GM06990 (cell line): ENCODE results near the gene DEGS2.

Source experiments
- DNase-seq: peaks from one replicate; pipeline ENCODE4 v3.0.0-alpha.2; 2011; ENCODE audit not compliant: insufficient read length; ENCODE audit errors: extremely low read depth
- H3K27me3 ChIP-seq: replicated peaks from 2 replicates; pipeline ENCODE4 v1.6.0; 2011; ENCODE audit warnings: low read length; ENCODE audit not compliant: control insufficient read depth, insufficient read depth
- H3K36me3 ChIP-seq: 2 replicates; pipeline ENCODE4 v1.5.1; 2011; ENCODE audit warnings: low read length; ENCODE audit not compliant: control insufficient read depth, insufficient read depth
- H3K4me3 ChIP-seq: replicated peaks from 2 replicates; pipeline ENCODE4 v1.5.1; 2011; ENCODE audit warnings: low read depth, mild to moderate bottlenecking, control low read depth, low read length
- TF ChIP-seq, protein P1 (sequence below): IDR thresholded peaks from 2 replicates; pipeline ENCODE4 v1.5.1; 2011; ENCODE audit warnings: low read length, control low read depth, mild to moderate bottlenecking, inconsistent platforms; ENCODE audit not compliant: insufficient read depth, poor library complexity, severe bottlenecking

Gene DEGS2

GRCh38 chr14:100156776-100157175 lies 2.7 kb downstream of the DEGS2 start:
- Histone ChIP-seq H3K4me3 (no peak overlapping the region), H3K36me3 (no peaks in the 10 kb centered on the region), H3K27me3 (peaks cover 5% of the 10 kb centered on the region)
- DNase-seq = no peak
- TF ChIP-seq, protein P1, sequence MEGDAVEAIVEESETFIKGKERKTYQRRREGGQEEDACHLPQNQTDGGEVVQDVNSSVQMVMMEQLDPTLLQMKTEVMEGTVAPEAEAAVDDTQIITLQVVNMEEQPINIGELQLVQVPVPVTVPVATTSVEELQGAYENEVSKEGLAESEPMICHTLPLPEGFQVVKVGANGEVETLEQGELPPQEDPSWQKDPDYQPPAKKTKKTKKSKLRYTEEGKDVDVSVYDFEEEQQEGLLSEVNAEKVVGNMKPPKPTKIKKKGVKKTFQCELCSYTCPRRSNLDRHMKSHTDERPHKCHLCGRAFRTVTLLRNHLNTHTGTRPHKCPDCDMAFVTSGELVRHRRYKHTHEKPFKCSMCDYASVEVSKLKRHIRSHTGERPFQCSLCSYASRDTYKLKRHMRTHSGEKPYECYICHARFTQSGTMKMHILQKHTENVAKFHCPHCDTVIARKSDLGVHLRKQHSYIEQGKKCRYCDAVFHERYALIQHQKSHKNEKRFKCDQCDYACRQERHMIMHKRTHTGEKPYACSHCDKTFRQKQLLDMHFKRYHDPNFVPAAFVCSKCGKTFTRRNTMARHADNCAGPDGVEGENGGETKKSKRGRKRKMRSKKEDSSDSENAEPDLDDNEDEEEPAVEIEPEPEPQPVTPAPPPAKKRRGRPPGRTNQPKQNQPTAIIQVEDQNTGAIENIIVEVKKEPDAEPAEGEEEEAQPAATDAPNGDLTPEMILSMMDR = no peak

DNA sequence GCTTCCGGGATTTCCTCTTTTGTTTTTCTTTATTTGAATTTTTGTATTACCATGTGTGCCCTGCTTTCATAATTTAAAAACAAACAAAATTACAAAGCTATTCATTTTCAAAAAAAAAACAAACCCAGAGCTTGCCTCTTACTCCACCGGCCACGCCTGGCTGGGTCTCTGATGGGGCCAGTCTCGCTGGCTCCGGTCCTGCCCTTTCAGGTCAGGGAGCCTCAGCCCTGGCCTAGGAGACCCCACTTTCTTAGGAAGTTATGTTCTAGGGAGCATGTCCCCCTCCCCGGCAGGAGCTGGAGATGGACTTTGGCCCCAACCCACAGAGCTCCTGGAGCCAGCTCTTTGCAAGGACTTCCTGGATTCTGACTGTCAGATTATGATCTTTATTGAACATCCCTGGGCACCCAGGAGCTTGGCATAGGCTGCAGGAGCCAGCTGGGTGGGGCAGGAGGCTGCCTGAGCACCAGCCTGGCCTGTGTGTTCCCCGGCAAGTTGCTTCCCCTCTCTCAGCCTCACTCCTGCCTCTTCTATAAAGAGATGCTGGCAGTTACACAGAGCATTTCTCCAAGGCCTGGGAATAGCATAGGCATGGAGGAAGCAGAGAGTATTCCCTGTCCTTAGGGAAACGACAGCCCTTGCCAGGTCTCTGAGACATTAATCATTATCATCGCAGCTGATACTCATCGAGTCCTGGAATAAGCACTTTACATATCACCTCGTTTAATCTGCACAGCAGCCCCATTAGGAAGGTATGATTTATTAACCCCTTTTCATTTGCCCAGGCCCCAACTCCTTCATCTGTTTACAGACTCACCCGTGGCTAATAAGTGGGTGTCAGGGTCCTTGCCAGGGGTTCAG lies 3.5 kb downstream of the DEGS2 start:
- Histone ChIP-seq H3K27me3 (peaks cover 5% of the 10 kb centered on the region), H3K4me3 (no peak overlapping the region), H3K36me3 (no peaks in the 10 kb centered on the region)
- DNase-seq = no peak
- TF ChIP-seq, protein P1 = no peak

DNA sequence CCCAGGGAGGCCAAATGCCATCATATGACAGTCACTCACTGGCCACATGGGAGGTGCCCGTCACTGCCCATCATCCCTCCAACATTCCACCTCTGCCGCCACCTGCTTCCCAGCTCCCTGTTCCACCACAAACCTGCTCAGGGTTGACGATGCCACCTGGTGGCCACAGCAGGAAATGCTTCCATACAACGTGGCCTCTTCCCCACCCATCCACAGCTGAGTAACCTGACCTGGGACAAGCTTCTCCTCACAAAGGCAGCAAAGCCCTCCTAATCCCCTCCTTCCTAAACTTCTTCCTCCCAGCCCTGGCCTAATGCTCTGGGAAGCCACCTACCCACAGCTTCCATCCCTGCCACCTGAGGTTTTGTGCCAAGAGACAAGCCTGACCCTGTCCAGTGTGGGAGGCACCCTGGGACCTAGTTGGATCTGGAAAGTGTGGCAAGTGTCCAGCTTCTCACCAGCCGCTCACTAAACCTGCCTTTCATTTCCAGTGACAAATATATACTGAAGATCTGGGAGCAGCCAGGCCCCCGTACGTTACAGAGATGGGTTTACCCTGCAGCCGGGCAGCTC lies 4.3 kb downstream of the DEGS2 start:
- DNase-seq = no peak
- no peak overlapping the region for H3K4me3 ChIP-seq
- no peaks in the 10 kb centered on the region for H3K36me3 ChIP-seq
- TF ChIP-seq, protein P1 = peak; percentile 57
- peaks cover 1% of the 10 kb centered on the region for H3K27me3 ChIP-seq

DNA sequence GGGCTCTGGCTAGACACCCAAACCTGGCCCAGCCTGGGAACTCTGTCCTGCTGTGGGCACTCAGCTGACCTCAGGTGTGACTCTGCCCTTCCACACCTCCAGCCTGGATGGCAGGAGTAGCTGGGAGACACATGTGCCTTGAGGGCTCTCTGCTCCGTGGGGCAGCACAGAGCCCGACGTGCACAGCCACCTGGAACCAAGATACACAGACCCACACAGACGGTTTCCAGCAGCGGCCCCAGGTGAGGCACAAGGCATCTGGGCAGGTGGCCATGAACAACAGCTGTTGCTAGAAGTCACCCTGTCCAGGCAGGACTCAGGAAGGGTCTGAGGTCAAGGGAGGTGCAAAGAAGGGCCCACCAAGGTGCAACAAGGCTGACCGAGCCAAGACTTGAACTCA lies 5.9 kb downstream of the DEGS2 start:
- no peaks in the 10 kb centered on the region for H3K36me3 ChIP-seq
- no peak overlapping the region for H3K4me3 ChIP-seq
- TF ChIP-seq, protein P1 = no peak
- no peaks in the 10 kb centered on the region for H3K27me3 ChIP-seq
- DNase-seq = no peak

GRCh38 chr14:100152091-100152490 lies 7.4 kb downstream of the DEGS2 start:
- no peaks in the 10 kb centered on the region for H3K36me3 ChIP-seq
- H3K27me3 ChIP-seq = no peaks in the 10 kb centered on the region
- TF ChIP-seq, protein P1 = no peak
- no peak overlapping the region for H3K4me3 ChIP-seq
- DNase-seq = no peak
